Right lobe of liver (tissue), 4 donors: ENCODE results near the gene ROBO2.

ENCODE experiments used
- CTCF ChIP-seq, 4 donors: fragments of 200-600 bp in 3 of 4; fragments of 450-650 bp in 1 of 4; IDR thresholded peaks; one replicate each; pipeline versions ENCODE4 v1.5.1 to v1.8.0; 2016 to 2022; ENCODE audit warnings: antibody characterized with exemption in 4 of 4, mild to moderate bottlenecking in 2 of 4
- POLR2A ChIP-seq: fragments of 450-650 bp; IDR thresholded peaks from one replicate; pipeline ENCODE4 v1.6.1; 2017; ENCODE audit warnings: antibody characterized with exemption, mild to moderate bottlenecking
- donor health status: DM: no; HTN: no; CAD: no.
- donor health status: DM: no; HTN: no; CAD: no.
- donor health status: DM: no; HTN: yes; CAD: no.

- TF ChIP-seq CTCF (IDR thresholded peaks at IDR 0.05) = no peak
- no peak for TF ChIP-seq POLR2A
Measured at GRCh38 chr3:77262361-77262760, 222.5 kb downstream of the ROBO2 start.
